NCI-H2196 treated with DMSO at 0.1 percent for 48 hours (cell line): Measurements from ENCODE around the gene SHISA8.

ENCODE experiments used
- DNase-seq: peaks from one replicate; lab custom pipeline; 2025; ENCODE audit not compliant: unreplicated experiment; lab: John Stamatoyannopoulos, UW

SHISA8 gene

GRCh38 chr22:41862530-41863266 is 52.2 kb downstream of the SHISA8 start:
- DNase-seq, result no peak

- no peak for DNase-seq
These were observed 52.7 kb downstream of the SHISA8 start for GRCh38 chr22:41862160-41862529.
